Left lung (tissue), 10 donors: ENCODE data around the gene ADAMTS10. TPM values are rescaled to one million over a fixed set of nuclear protein-coding genes. Genes with fewer than 3 reads are reported as not detected.
A peak's percentile ranks its signal among the peaks of the same experiment; 100 is the strongest.
"Not testable (repeated sequence)": the region's sequence is repeated elsewhere in the genome, so short reads cannot be mapped to it uniquely, and the experiment has no call there.

Source experiments
- ATAC-seq: fragments of 200-7000 bp; cut with Tn5 transposase; one replicate; pipeline ENCODE4 v1.9.1; 2020; ENCODE audit warnings: moderate library complexity
- DNase-seq, 4 donors: peaks; one replicate each; pipeline ENCODE4 v3.0.0-alpha.2; 2013 to 2020
- H3K27ac ChIP-seq, 2 donors: fragments of 200-600 bp; sonication (generic) in 1 of 2; one replicate each; pipeline versions ENCODE4 v1.5.0 to v1.8.0; 2020 to 2021
- H3K27me3 ChIP-seq, 2 donors: fragments of 200-600 bp; sonication (generic) in 1 of 2; one replicate each; pipeline versions ENCODE4 v1.5.0 to v1.8.0; 2020 to 2021
- H3K36me3 ChIP-seq, 2 donors: fragments of 200-600 bp; sonication (generic) in 1 of 2; one replicate each; pipeline versions ENCODE4 v1.5.0 to v1.8.0; 2020 to 2021
- H3K4me1 ChIP-seq, 2 donors: fragments of 200-600 bp; one replicate each; pipeline ENCODE4 v1.8.0; 2021
- H3K4me3 ChIP-seq, 2 donors: fragments of 200-600 bp; sonication (generic) in 1 of 2; one replicate each; pipeline versions ENCODE4 v1.5.0 to v1.8.0; 2020 to 2021; ENCODE audit warnings: mild to moderate bottlenecking in 1 of 2
- H3K9me3 ChIP-seq, 2 donors: fragments of 200-600 bp; sonication (generic) in 1 of 2; one replicate each; pipeline versions ENCODE4 v1.5.0 to v1.8.0; 2020 to 2021
- CTCF ChIP-seq, 2 donors: fragments of 200-600 bp; sonication (generic) in 1 of 2; IDR thresholded peaks; one replicate each; pipeline versions ENCODE4 v1.5.0 to v1.8.0; 2021; ENCODE audit warnings: antibody characterized with exemption in 2 of 2
- intact Hi-C, 2 donors: fragments of 100-400 bp; cut with DNase I; formaldehyde crosslinking; loops; one replicate each; pipeline versions ENCODE4 v1.11.2 to v1.14.2; 2022
- polyA plus RNA-seq, 6 donors: library from polyadenylated mRNA; unstranded; fragments of 120-200 nt; gene quantifications; one replicate each; pipeline ENCODE4 v1.2.1, GENCODE V29; 2013; ENCODE audit not compliant: insufficient read length in 6 of 6
- total RNA-seq, 2 donors: library from RNA; stranded (reverse); fragmentation: NEBNext Ultra II Directional; extraction: Animal tissue kit (Norgen Biotek cat#: 25700); gene quantifications; one replicate each; pipeline ENCODE4 v1.2.1, GENCODE V29; 2021
- donor health status: DM: no; HTN: yes; CAD: no.
- donor health status: DM: no; HTN: no; CAD: no.

The ADAMTS10 gene
- total and polyA plus RNA-seq, 8 donors = 18.5 to 72.2 (median 56.9) TPM

GRCh38 chr19:8629996-8630683 lies 19.6 kb upstream of the ADAMTS10 start, which contains the start of gene NFILZ:
Gene NFILZ (plus strand): TSS chr19:8630633. CDS start chr19:8676766, 46,133 bp downstream.
- intact Hi-C loops = no loop called here
- DNase-seq (no peak), ATAC-seq (no peak)
- Histone ChIP-seq H3K36me3 (no peaks in the 10 kb centered on the region), H3K9me3 (peaks cover 0 to 7% of the 10 kb centered on the region in 2 donors), H3K27ac (peak within 1 kb of the TSS in 1 of 2 donors; percentile 55), H3K27me3 (no peaks in the 10 kb centered on the region), H3K4me1 (no peaks in the 10 kb centered on the region), H3K4me3 (no peak within 1 kb of the TSS)
- TF ChIP-seq CTCF (IDR thresholded peaks at IDR 0.05) = no peak

DNA sequence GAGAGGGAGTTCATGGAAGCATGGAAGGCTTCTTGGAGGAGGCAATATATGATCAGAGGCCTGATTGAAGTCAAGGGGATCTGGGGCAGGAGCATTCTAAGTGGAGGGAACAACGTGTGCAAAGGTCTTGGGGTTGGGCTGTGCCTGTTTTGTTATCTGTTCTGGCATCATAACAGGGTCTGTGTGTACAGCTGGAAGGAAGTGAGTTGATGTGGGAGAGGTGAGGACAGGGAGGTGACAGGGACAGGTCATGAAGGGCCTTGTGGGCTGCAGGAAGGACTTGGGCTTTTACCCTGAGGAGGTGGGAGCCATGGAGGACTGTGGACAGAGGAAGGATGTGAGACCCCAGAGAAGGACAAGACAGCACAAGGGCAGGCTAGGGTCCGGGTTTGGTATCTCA lies 18.7 kb upstream of the ADAMTS10 start:
- H3K27me3 ChIP-seq = no peaks in the 10 kb centered on the region
- H3K36me3 ChIP-seq = no peaks in the 10 kb centered on the region
- DNase-seq (no peak), ATAC-seq (no peak)
- no peak overlapping the region for H3K27ac ChIP-seq
- H3K9me3 ChIP-seq = peaks cover 0 to 7% of the 10 kb centered on the region in 2 donors
- intact Hi-C loops = no loop called here
- no peak overlapping the region for H3K4me3 ChIP-seq
- no peaks in the 10 kb centered on the region for H3K4me1 ChIP-seq
- no peak for TF ChIP-seq CTCF (IDR thresholded peaks at IDR 0.05)

GRCh38 chr19:8626842-8627241 lies 16.3 kb upstream of the ADAMTS10 start:
- H3K4me3 ChIP-seq = no peak overlapping the region
- H3K27ac ChIP-seq = no peak overlapping the region
- H3K36me3 ChIP-seq = no peaks in the 10 kb centered on the region
- no peak for TF ChIP-seq CTCF (IDR thresholded peaks at IDR 0.05)
- ATAC-seq (no peak), DNase-seq (no peak)
- peaks cover 0 to 7% of the 10 kb centered on the region in 2 donors for H3K9me3 ChIP-seq
- H3K27me3 ChIP-seq = no peaks in the 10 kb centered on the region
- intact Hi-C loops = no loop called here
- no peaks in the 10 kb centered on the region for H3K4me1 ChIP-seq

- ATAC-seq, H3K4me1 ChIP-seq, DNase-seq, intact Hi-C loops, H3K36me3 ChIP-seq, H3K9me3 ChIP-seq, H3K4me3 ChIP-seq, H3K27ac ChIP-seq: not testable (repeated sequence)
- peaks cover 0 to 11% of the 10 kb centered on the region in 2 donors for H3K27me3 ChIP-seq
Measured at GRCh38 chr19:8622886-8623285, 12.4 kb upstream of the ADAMTS10 start.

DNA sequence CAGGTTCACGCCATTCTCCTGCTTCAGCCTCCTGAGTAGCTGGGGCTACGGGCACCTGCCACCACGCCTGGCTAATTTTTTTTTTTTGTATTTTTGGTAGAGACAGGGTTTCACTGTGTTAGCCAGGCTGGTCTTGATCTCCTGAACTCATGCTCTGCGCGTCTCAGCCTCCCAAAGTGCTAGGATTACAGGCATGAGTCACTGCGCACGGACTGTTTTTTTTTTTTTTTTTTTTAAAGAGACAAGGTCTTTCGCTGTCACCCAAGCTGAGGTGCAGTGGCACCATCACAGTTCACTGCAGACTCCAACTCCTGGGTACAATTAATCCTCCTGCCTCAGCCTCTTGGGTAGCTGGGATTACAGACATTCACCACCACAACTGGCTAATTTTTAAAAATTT lies 8.2 kb upstream of the ADAMTS10 start:
- Histone ChIP-seq H3K4me1 (peaks cover 0 to 12% of the 10 kb centered on the region in 2 donors), H3K36me3 (no peaks in the 10 kb centered on the region), H3K9me3 (no peaks in the 10 kb centered on the region), H3K27ac (no peak overlapping the region), H3K27me3 (peaks cover 0 to 25% of the 10 kb centered on the region in 2 donors), H3K4me3 (no peak overlapping the region)
- ATAC-seq (no peak), DNase-seq (no peak)
- intact Hi-C loops = no loop called here
- TF ChIP-seq CTCF (IDR thresholded peaks at IDR 0.05) = no peak

DNA sequence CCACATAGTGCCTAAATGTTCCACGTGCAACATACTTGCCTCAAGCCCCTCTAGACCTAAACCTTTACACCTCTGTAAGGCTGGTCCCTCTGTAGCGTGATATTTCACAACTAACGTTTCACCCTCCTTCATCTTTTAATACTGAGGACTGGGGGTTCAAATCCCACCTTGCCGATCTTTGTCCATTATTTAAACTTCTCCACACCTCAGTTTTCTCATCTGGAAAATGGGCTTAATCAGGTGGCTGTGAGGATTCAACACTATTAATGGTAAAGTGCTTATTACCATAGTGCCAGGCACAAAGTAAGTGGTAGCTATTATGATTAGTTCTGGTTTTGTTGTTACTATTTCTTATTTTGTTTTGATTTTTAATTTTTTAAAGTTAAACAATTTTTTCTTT lies 7.5 kb upstream of the ADAMTS10 start:
- ATAC-seq (no peak), DNase-seq (no peak)
- no peaks in the 10 kb centered on the region for H3K9me3 ChIP-seq
- no peak for TF ChIP-seq CTCF (IDR thresholded peaks at IDR 0.05)
- no peak overlapping the region for H3K4me3 ChIP-seq
- peaks cover 0 to 12% of the 10 kb centered on the region in 2 donors for H3K4me1 ChIP-seq
- intact Hi-C loops = no loop called here
- peaks cover 0 to 25% of the 10 kb centered on the region in 2 donors for H3K27me3 ChIP-seq
- H3K27ac ChIP-seq = no peak overlapping the region
- no peaks in the 10 kb centered on the region for H3K36me3 ChIP-seq

DNA sequence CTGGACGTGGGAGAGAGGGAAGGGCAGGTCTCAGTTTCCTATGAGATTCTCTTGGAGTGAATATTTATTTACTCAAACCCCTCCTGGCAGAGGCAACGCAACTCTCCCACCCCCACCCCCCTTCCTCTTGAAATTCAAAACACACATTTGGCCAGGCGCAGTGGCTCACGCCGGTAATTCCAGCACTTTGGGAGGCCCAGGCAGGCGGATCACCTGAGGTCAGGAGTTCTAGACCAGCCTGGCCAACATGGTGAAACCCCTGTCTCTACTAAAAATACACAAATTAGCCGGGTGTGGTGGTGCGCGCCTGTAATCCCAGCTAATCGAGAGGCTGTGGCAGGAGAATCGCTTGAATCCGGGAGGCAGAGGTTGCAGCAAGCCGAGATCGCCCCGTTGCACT lies 6.8 kb upstream of the ADAMTS10 start:
- H3K9me3 ChIP-seq, H3K4me3 ChIP-seq, H3K27ac ChIP-seq, DNase-seq, H3K36me3 ChIP-seq, ATAC-seq, intact Hi-C loops: not testable (repeated sequence)
- H3K4me1 ChIP-seq = peaks cover 0 to 12% of the 10 kb centered on the region in 2 donors
- peaks cover 0 to 25% of the 10 kb centered on the region in 2 donors for H3K27me3 ChIP-seq
